ENCODE results near the gene GPR55.

Gene GPR55

DNA sequence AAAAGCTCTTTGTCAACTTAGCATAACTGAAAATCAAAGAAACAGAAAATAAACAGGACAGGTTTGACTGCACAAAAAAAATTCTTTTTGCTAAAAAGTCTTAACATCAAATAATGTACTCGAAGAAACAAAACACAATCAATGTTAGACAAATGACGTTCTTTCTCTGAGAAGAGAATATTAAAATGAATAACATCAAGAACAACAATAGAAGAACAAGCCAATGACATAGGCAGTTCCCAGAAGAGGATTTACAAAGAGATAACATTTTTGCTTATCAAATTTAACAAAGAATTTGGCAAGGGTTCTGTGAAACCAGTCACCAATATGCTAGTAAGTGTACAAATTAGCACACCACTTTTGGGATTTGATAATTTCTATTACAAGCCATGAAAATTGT is 5.8 kb downstream of the GPR55 start:
- in situ Hi-C loops (cut with HindIII; ENCODE audit: low pct_ligation_motif_present, low sequenced_read_pairs): no loop called here
- Histone ChIP-seq H3K36me3 (replicated peaks) (no peaks in the 10 kb centered on the region), H3K27ac (no peak overlapping the region), H3K4me3 (ENCODE audit: low read depth, low read length) (no peak overlapping the region), H3K27me3 (replicated peaks) (no peaks in the 10 kb centered on the region)
- DNase-seq: no peak
- TF ChIP-seq, protein P1, sequence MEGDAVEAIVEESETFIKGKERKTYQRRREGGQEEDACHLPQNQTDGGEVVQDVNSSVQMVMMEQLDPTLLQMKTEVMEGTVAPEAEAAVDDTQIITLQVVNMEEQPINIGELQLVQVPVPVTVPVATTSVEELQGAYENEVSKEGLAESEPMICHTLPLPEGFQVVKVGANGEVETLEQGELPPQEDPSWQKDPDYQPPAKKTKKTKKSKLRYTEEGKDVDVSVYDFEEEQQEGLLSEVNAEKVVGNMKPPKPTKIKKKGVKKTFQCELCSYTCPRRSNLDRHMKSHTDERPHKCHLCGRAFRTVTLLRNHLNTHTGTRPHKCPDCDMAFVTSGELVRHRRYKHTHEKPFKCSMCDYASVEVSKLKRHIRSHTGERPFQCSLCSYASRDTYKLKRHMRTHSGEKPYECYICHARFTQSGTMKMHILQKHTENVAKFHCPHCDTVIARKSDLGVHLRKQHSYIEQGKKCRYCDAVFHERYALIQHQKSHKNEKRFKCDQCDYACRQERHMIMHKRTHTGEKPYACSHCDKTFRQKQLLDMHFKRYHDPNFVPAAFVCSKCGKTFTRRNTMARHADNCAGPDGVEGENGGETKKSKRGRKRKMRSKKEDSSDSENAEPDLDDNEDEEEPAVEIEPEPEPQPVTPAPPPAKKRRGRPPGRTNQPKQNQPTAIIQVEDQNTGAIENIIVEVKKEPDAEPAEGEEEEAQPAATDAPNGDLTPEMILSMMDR (IDR thresholded peaks at IDR 0.05; ENCODE audit: low read depth, low read length, missing control alignments): no peak

DNA sequence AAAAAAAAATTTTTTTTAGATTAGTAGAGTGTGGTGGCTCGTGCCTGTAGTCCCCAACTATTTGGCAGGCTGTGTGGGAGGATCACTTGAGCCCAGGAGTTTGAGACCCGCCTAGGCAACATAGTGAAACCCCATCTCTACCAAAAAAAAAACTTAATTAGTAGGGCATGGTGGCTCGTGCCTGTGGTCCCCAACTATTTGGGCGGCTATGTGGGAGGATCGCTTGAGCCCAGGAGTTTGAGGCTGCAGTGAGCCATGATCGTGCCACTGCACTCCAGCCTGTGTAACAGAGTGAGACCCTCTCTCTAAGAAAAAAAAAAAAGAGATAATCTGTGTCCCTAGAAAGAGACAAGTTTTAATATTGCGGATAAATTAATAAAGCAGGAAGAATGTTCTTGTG is 8.8 kb downstream of the GPR55 start:
- Histone ChIP-seq H3K36me3 (replicated peaks) (no peaks in the 10 kb centered on the region), H3K4me3 (ENCODE audit: low read depth, low read length) (no peak overlapping the region), H3K27me3 (replicated peaks) (no peaks in the 10 kb centered on the region), H3K27ac (no peak overlapping the region)
- no peak for DNase-seq
- in situ Hi-C loops (cut with HindIII; ENCODE audit: low pct_ligation_motif_present, low sequenced_read_pairs): no loop called here
- TF ChIP-seq, protein P1 (IDR thresholded peaks at IDR 0.05; ENCODE audit: low read depth, low read length, missing control alignments): no peak

DNA sequence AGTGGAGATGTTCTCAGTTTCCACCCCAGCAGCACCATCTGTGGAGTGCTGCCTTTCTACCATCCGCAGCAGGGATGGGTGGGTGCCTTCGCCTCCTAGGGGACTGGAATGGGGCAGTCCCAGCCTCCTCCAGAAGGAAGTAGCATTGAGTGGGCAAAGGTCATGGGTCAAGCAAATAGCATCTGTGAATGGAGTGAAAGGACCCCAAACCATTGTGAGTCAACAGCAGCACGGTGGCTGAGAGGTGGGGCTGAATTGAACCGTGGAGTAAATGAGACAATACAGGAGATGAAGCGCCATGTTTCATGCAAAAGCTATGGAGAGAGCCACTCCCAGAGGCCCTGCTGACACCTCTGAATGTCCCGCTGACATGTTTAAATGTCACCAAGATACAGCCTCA is 9.7 kb downstream of the GPR55 start:
- no peaks in the 10 kb centered on the region for H3K27me3 ChIP-seq (replicated peaks)
- DNase-seq: no peak
- H3K4me3 ChIP-seq (ENCODE audit: low read depth, low read length): no peak overlapping the region
- TF ChIP-seq, protein P1 (IDR thresholded peaks at IDR 0.05; ENCODE audit: low read depth, low read length, missing control alignments): no peak
- in situ Hi-C loops (cut with HindIII; ENCODE audit: low pct_ligation_motif_present, low sequenced_read_pairs): no loop called here
- no peak overlapping the region for H3K27ac ChIP-seq
- H3K36me3 ChIP-seq (replicated peaks): no peaks in the 10 kb centered on the region

DNA sequence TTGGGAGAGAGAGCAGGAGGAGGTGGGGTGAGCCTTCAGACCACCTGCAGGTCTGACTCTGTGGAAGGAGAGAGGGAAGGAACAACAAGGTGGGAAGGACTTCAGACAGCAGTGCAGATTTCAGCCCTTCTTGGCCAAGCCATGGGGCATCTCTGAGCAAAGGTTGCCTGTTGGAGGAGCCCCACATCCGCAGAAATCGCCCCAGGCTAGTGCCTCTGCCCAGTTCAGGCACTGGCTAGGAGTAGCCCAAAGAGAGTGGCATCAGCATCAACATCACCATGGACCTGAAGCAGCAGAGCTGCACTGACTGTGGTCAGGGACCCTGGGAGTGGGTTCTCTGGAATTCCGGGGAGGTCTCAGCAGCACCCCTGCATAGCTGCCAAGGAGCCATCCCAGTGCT is 10.2 kb downstream of the GPR55 start:
- in situ Hi-C loops (cut with HindIII; ENCODE audit: low pct_ligation_motif_present, low sequenced_read_pairs): no loop called here
- H3K27ac ChIP-seq: no peak overlapping the region
- TF ChIP-seq, protein P1 (IDR thresholded peaks at IDR 0.05; ENCODE audit: low read depth, low read length, missing control alignments): no peak
- no peaks in the 10 kb centered on the region for H3K36me3 ChIP-seq (replicated peaks)
- no peaks in the 10 kb centered on the region for H3K27me3 ChIP-seq (replicated peaks)
- DNase-seq: no peak
- no peak overlapping the region for H3K4me3 ChIP-seq (ENCODE audit: low read depth, low read length)

DNA sequence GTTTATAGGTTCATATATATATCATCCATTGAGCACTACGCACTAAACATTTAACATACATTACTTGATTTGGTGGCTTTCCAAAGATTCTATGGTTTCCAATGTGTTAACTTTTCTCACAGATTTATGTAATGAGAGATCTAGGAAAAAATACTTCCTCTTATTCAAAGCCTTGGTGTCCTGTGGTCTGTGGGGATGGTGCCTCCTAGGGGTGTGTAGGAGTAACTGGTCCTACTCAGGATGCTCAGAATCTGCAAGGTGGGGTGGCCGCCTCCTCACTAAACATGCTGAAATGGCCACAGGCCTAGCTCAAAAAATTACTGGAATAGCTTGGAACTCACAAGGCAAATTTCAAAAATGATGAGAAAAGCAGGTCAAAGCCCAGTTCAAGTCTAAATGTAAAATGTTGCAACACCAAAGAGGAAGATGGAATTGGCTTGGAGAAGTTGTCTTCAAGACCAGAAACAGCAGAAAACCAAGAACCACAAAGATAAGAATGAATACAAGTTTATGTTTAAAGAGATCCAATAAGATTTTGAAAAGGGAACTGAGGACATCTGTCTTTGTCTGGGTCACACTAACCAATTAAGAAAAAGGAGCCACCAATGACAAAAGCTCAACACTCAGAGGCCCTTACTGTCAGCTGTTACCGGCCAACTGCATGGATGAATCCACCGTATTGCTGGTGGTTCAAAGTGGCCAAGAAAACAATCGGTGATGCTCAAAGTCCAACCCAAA is 11.5 kb downstream of the GPR55 start:
- Histone ChIP-seq H3K27me3 (replicated peaks) (no peaks in the 10 kb centered on the region), H3K4me3 (ENCODE audit: low read depth, low read length) (no peak overlapping the region), H3K27ac (no peak overlapping the region), H3K36me3 (replicated peaks) (no peaks in the 10 kb centered on the region)
- TF ChIP-seq, protein P1 (IDR thresholded peaks at IDR 0.05; ENCODE audit: low read depth, low read length, missing control alignments): peak; percentile 51
- in situ Hi-C loops (cut with HindIII; ENCODE audit: low pct_ligation_motif_present, low sequenced_read_pairs): no loop called here
- no peak for DNase-seq

DNA sequence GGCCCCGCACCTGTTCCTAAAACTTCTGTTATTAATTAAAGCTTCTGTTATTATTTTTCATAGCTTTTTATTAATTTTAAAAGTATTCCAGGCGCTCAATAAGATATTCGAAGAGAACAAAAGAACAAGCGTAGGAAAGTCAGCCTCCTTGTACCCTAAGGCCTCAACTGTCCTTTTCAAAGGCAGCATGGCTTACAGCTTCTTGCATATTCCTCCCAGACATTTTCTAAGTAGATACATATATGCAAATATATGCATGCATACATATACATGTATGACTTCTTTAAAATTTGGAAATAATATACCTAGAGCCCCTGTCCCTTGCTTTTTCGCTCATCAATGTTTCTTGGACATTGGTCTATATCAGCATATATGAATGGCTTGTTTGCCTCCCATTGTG is 12.3 kb downstream of the GPR55 start:
- TF ChIP-seq, protein P1 (IDR thresholded peaks at IDR 0.05; ENCODE audit: low read depth, low read length, missing control alignments): no peak
- DNase-seq: no peak
- H3K27me3 ChIP-seq (replicated peaks): no peaks in the 10 kb centered on the region
- H3K27ac ChIP-seq: no peak overlapping the region
- H3K4me3 ChIP-seq (ENCODE audit: low read depth, low read length): no peak overlapping the region
- in situ Hi-C loops (cut with HindIII; ENCODE audit: low pct_ligation_motif_present, low sequenced_read_pairs): no loop called here
- H3K36me3 ChIP-seq (replicated peaks): no peaks in the 10 kb centered on the region

All from brain microvascular endothelial cell (primary cell).